BJ (cell line): Measurements from ENCODE around the gene KLK6. TPM values are rescaled to one million over a fixed set of nuclear protein-coding genes. Genes with fewer than 3 reads are reported as not detected.

Experiments used
- CTCF ChIA-PET: fragments of 350-600 bp; formaldehyde crosslinking; extraction: SDS; loops from one replicate; lab custom pipeline; 2021; ENCODE audit warnings: antibody characterized with exemption, inconsistent platforms; lab: Yijun Ruan, JAX
- POLR2A ChIA-PET: fragments of 300-600 bp; sonication (Branson Sonifier 250); formaldehyde crosslinking; extraction: SDS; loops from one replicate; lab custom pipeline; 2021; ENCODE audit warnings: antibody characterized with exemption; lab: Charles Lee
- DNase-seq: peaks from one replicate; pipeline ENCODE4 v3.0.0-alpha.2; 2011; ENCODE audit warnings: low read depth
- H3K27me3 ChIP-seq: 2 replicates; pipeline ENCODE4 v1.6.0; 2011; ENCODE audit warnings: low read length; ENCODE audit not compliant: control insufficient read depth, insufficient read depth
- H3K36me3 ChIP-seq: 2 replicates; pipeline ENCODE4 v1.5.1; 2011; ENCODE audit warnings: low read length; ENCODE audit not compliant: control insufficient read depth, insufficient read depth
- H3K4me3 ChIP-seq: 2 replicates; pipeline ENCODE4 v1.5.1; 2011; ENCODE audit warnings: low read depth, mild to moderate bottlenecking, control low read depth, low read length
- CTCF ChIP-seq: IDR thresholded peaks from 2 replicates; pipeline ENCODE4 v1.5.1; 2011; ENCODE audit warnings: low read depth, mild to moderate bottlenecking, control low read depth, inconsistent platforms, low read length, moderate library complexity; ENCODE audit not compliant: insufficient read depth
- polyA plus RNA-seq: library from polyadenylated mRNA; depleted of rRNA; stranded (reverse); fragments of >200 nt; gene quantifications from 2 replicates; pipeline ENCODE4 v1.2.3, GENCODE V29; 2011

Gene KLK6
- polyA plus RNA-seq, 1 experiment: not detected

- no peak overlapping the region for H3K4me3 ChIP-seq
- no peaks in the 10 kb centered on the region for H3K36me3 ChIP-seq
- ChIA-PET POLR2A (no interaction called here), CTCF (no interaction called here)
- no peak for TF ChIP-seq CTCF
- no peak for DNase-seq
- peaks cover 6% of the 10 kb centered on the region; the same call in 1 of the 2 replicates for H3K27me3 ChIP-seq
Measured at GRCh38 chr19:51014242-51014641, 44.9 kb upstream of the KLK6 start.

GRCh38 chr19:51012661-51013190 is 43.3 kb upstream of the KLK6 start:
- Histone ChIP-seq H3K4me3 (no peak overlapping the region), H3K27me3 (peaks cover 3% of the 10 kb centered on the region; the same call in 1 of the 2 replicates), H3K36me3 (no peaks in the 10 kb centered on the region)
- POLR2A ChIA-PET: no interaction called here
- no peak for DNase-seq
- CTCF ChIA-PET: interaction anchor here (1.1 kb wide), 1 partner anchor 32 kb away, joined by 4 read pairs; no protein-coding TSS in a partner anchor
- no peak for TF ChIP-seq CTCF

- CTCF ChIA-PET: no interaction called here
- DNase-seq: no peak
- Histone ChIP-seq H3K4me3 (no peak overlapping the region), H3K27me3 (no peaks in the 10 kb centered on the region), H3K36me3 (no peaks in the 10 kb centered on the region)
- POLR2A ChIA-PET: no interaction called here
- no peak for TF ChIP-seq CTCF
Measured at GRCh38 chr19:51010066-51010795, 40.8 kb upstream of the KLK6 start.

- Histone ChIP-seq H3K36me3 (no peaks in the 10 kb centered on the region), H3K27me3 (no peaks in the 10 kb centered on the region), H3K4me3 (no peak overlapping the region)
- ChIA-PET POLR2A (no interaction called here), CTCF (no interaction called here)
- no peak for DNase-seq
- TF ChIP-seq CTCF: no peak
Measured at GRCh38 chr19:51009061-51009891, 39.9 kb upstream of the KLK6 start.

GRCh38 chr19:51007488-51007887 is 38.1 kb upstream of the KLK6 start:
- Histone ChIP-seq H3K4me3 (no peak overlapping the region), H3K27me3 (no peaks in the 10 kb centered on the region), H3K36me3 (no peaks in the 10 kb centered on the region)
- ChIA-PET POLR2A (no interaction called here), CTCF (no interaction called here)
- TF ChIP-seq CTCF: no peak
- no peak for DNase-seq
